GM12878 (cell line): ENCODE results near the gene SBF2. TPM values are rescaled to one million over a fixed set of nuclear protein-coding genes. Genes with fewer than 3 reads are reported as not detected.

ENCODE experiments used
- ATAC-seq: fragments of 200-7000 bp; cut with Tn5 transposase; 3 replicates; pipeline ENCODE4 v1.9.1; 2020; ENCODE audit warnings: mild to moderate bottlenecking, moderate library complexity
- BruUV-seq: library from RNA; stranded (reverse); fragments of 400-500 nt; replicated peaks from 2 replicates; lab custom pipeline; 2021; lab: Mats Ljungman, UMichigan
- CTCF ChIA-PET: fragments of 300-600 bp; sonication (Branson Sonifier 250); formaldehyde crosslinking; extraction: SDS; loops from one replicate; lab custom pipeline; 2021; ENCODE audit warnings: inconsistent platforms; lab: Yijun Ruan, JAX
- POLR2A ChIA-PET: fragments of 350-600 bp; formaldehyde crosslinking; extraction: SDS; loops from one replicate; lab custom pipeline; 2021; ENCODE audit warnings: inconsistent platforms; lab: Charles Lee
- RAD21 ChIA-PET: fragments of 300-600 bp; sonication (Branson Sonifier 250); formaldehyde crosslinking; loops from one replicate; lab custom pipeline; 2023; ENCODE audit warnings: antibody characterized with exemption; ENCODE audit not compliant: unreplicated experiment; lab: Charles Lee
- SMC1A ChIA-PET: fragments of 300-600 bp; sonication (Branson Sonifier 250); formaldehyde crosslinking; loops from one replicate; lab custom pipeline; 2023; ENCODE audit not compliant: unreplicated experiment, uncharacterized antibody; lab: Charles Lee
- DNase-seq: peaks from one replicate; pipeline ENCODE4 v3.0.0-alpha.2; 2011; ENCODE audit warnings: low read depth, low spot score
- FAIRE-seq: peaks from 3 replicates; lab custom pipeline; 2011; peaks lifted over from hg19 to GRCh38; lab: Jason Lieb, UNC
- H2AFZ ChIP-seq: 2 replicates; pipeline ENCODE4 v1.6.0; 2011; ENCODE audit warnings: low read depth, low read length, control low read depth; ENCODE audit not compliant: control insufficient read depth
- H3K27ac ChIP-seq: 2 replicates; pipeline ENCODE4 v1.5.1; 2011; ENCODE audit warnings: control low read depth; ENCODE audit not compliant: control insufficient read depth, insufficient read depth
- H3K27me3 ChIP-seq, 2 experiments: replicated peaks in 1 of 2; 2 replicates each; pipeline versions ENCODE4 v1.6.0 to v1.6.1; 2011; ENCODE audit warnings: low read length in 1 of 2; ENCODE audit not compliant: control insufficient read depth in 2 of 2, insufficient read depth in 2 of 2
- H3K36me3 ChIP-seq, 2 experiments: 2 replicates each; pipeline ENCODE4 v1.5.1; 2011; ENCODE audit warnings: low read length in 1 of 2; ENCODE audit not compliant: control insufficient read depth in 2 of 2, insufficient read depth in 2 of 2
- H3K4me1 ChIP-seq: 2 replicates; pipeline ENCODE4 v1.6.1; 2011; ENCODE audit warnings: mild to moderate bottlenecking, low read length, moderate library complexity, mixed read lengths; ENCODE audit not compliant: control insufficient read depth, insufficient read depth
- H3K4me2 ChIP-seq: 2 replicates; pipeline ENCODE4 v1.6.0; 2011; ENCODE audit warnings: control low read depth; ENCODE audit not compliant: control insufficient read depth, insufficient read depth
- H3K4me3 ChIP-seq: fragments of 200-600 bp; sonication (generic); 2 replicates; pipeline ENCODE4 v1.5.1; 2016
- H3K79me2 ChIP-seq: 2 replicates; pipeline ENCODE4 v1.6.0; 2011; ENCODE audit warnings: low read length; ENCODE audit not compliant: control insufficient read depth, insufficient read depth
- H3K9ac ChIP-seq: 2 replicates; pipeline ENCODE4 v1.8.0; 2011; ENCODE audit warnings: low read length, control low read depth, mixed read lengths; ENCODE audit not compliant: control insufficient read depth, insufficient read depth
- H3K9me3 ChIP-seq: replicated peaks from 3 replicates; pipeline ENCODE4 v1.5.1; 2011; ENCODE audit warnings: mild to moderate bottlenecking, low read length; ENCODE audit not compliant: control insufficient read depth, insufficient read depth
- H4K20me1 ChIP-seq: 2 replicates; pipeline ENCODE4 v1.6.0; 2011; ENCODE audit not compliant: control insufficient read depth, insufficient read depth
- ATF7 ChIP-seq: fragments of 450-650 bp; IDR thresholded peaks from 2 replicates; pipeline ENCODE4 v1.6.1; 2016; ENCODE audit warnings: low read depth, mild to moderate bottlenecking
- BMI1 ChIP-seq: fragments of 450-650 bp; IDR thresholded peaks from 2 replicates; pipeline ENCODE4 v1.6.1; 2016; ENCODE audit warnings: mild to moderate bottlenecking, moderate library complexity, borderline replicate concordance
- CHD2 ChIP-seq: IDR thresholded peaks from 2 replicates; pipeline ENCODE4 v1.6.1; 2011; ENCODE audit warnings: low read depth, low read length, improper control_type of control experiment, borderline replicate concordance
- EED ChIP-seq: sonication (generic); IDR thresholded peaks from 2 replicates; pipeline ENCODE4 v1.6.1; 2016; ENCODE audit warnings: antibody characterized with exemption, low read depth
- IRF4 ChIP-seq: IDR thresholded peaks from 2 replicates; pipeline ENCODE4 v1.6.1; 2011; ENCODE audit warnings: low read depth, low read length
- MTA2 ChIP-seq: fragments of 450-650 bp; IDR thresholded peaks from 2 replicates; pipeline ENCODE4 v1.6.1; 2016; ENCODE audit warnings: low read depth, mild to moderate bottlenecking, moderate library complexity
- NFXL1 ChIP-seq: fragments of 450-650 bp; IDR thresholded peaks from 2 replicates; pipeline ENCODE4 v1.6.1; 2017; ENCODE audit warnings: antibody characterized with exemption, mild to moderate bottlenecking, borderline replicate concordance
- POLR2A ChIP-seq: IDR thresholded peaks from 2 replicates; pipeline ENCODE4 v1.6.1; 2011; ENCODE audit warnings: low read depth, mild to moderate bottlenecking, low read length
- RB1 ChIP-seq: fragments of 450-650 bp; formaldehyde crosslinking; IDR thresholded peaks from 2 replicates; pipeline ENCODE4 v1.6.1; 2017; ENCODE audit warnings: mild to moderate bottlenecking, borderline replicate concordance
- RBBP5 ChIP-seq: fragments of 200-600 bp; sonication (generic); conservative IDR thresholded peaks from 2 replicates; pipeline ENCODE4 v1.6.1; 2016
- YBX1 ChIP-seq: fragments of 450-650 bp; IDR thresholded peaks from 2 replicates; pipeline ENCODE4 v1.6.1; 2016; ENCODE audit warnings: antibody characterized with exemption
- ZBTB40 ChIP-seq: fragments of 450-650 bp; IDR thresholded peaks from 2 replicates; pipeline ENCODE4 v1.6.1; 2016; ENCODE audit warnings: mild to moderate bottlenecking, moderate library complexity, borderline replicate concordance
- WGBS: methylation state at CpG from one replicate; pipeline ENCODE4 v1.1.6; 2016; ENCODE audit warnings: low lambda C conversion rate; ENCODE audit not compliant: insufficient replicate concordance, insufficient coverage; ENCODE audit errors: missing lambda C conversion rate; 5-methylcytosine and 5-hydroxymethylcytosine counted together
- in situ Hi-C: fragments of 300-500 bp; cut with MboI; formaldehyde crosslinking; loops from 9 replicates; pipeline ENCODE4 v1.14.3; 2018; ENCODE audit warnings: mixed read lengths
- intact Hi-C: fragments of 100-400 bp; cut with micrococcal nuclease; formaldehyde crosslinking; loops from one replicate; pipeline ENCODE4 v1.14.2; 2022; ENCODE audit not compliant: unreplicated experiment
- polyA plus RNA-seq, 11 experiments: library from polyadenylated mRNA; depleted of rRNA in 4 of 11; unstranded in 6 of 11; stranded (reverse) in 5 of 11; fragments of >200 nt; fragmentation: Nextera tagmentation in 4 of 11; fragmentation: Illumina TruSeq in 1 of 11; extraction: Ambion mirVana in 4 of 11; extraction: Trizol in 1 of 11; gene quantifications; 1 replicate in 1 of 11; 2 replicates in 10 of 11; pipeline versions ENCODE4 v1.2.1 to v1.2.3, GENCODE V29; 2011 to 2016; ENCODE audit warnings: inconsistent platforms in 2 of 11, missing spikeins in 2 of 11, low read depth in 1 of 11
- total RNA-seq, 4 experiments: library from RNA; depleted of rRNA in 3 of 4; stranded (reverse); fragments of >200 nt in 3 of 4; fragmentation: Illumina TruSeq in 1 of 4; extraction: Trizol in 1 of 4; gene quantifications; 2 replicates each; pipeline versions ENCODE4 v1.2.1 to v1.2.3, GENCODE V29; 2013 to 2021

SBF2 gene
- total and polyA plus RNA-seq, 10 of the 15 experiments (the other 5 are each of a cell fraction or from before 2014, with no cell fraction given) = 0.24 to 2.3 (median 1.1) TPM

GRCh38 chr11:9755561-9756185 lies 538.3 kb downstream of the SBF2 start:
- no TSS peak for BruUV-seq
- Histone ChIP-seq H3K4me3 (no peak overlapping the region), H3K9me3 (no peaks in the 10 kb centered on the region), H3K36me3 (peaks cover 0 to 2% of the 10 kb centered on the region in 2 experiments; a peak in 2 of 4 replicates), H3K4me2 (peak overlapping the region; percentile 35), H3K27ac (no peak overlapping the region), H3K9ac (no peak overlapping the region), H2AFZ (no peak overlapping the region), H3K79me2 (no peaks in the 10 kb centered on the region), H3K27me3 (no peaks in the 10 kb centered on the region), H4K20me1 (no peaks in the 10 kb centered on the region), H3K4me1 (peaks cover 53% of the 10 kb centered on the region)
- intact Hi-C loops = loop anchor here (5.0 kb wide), 2 partner anchors 107 to 567 kb away; no protein-coding TSS in a partner anchor
- no peak for ATAC-seq
- in situ Hi-C loops = no loop called here
- POLR2A ChIA-PET = no interaction called here
- WGBS = 12% methylated on average over 7 of the region's 7 CpGs
- no peak for DNase-seq
- TF ChIP-seq POLR2A (no peak), EED (peak; percentile 46; the same call in 1 of the 2 replicates)
- SMC1A ChIA-PET = interaction anchor here (1.2 kb wide), 1 partner anchor 36 kb away, joined by 3 read pairs; no protein-coding TSS in a partner anchor
- FAIRE-seq = no peak
- CTCF ChIA-PET = interaction anchor here (1.0 to 1.9 kb wide), 2 partner anchors 207 to 221 kb away, joined by 3 to 10 read pairs; no protein-coding TSS in a partner anchor
- RAD21 ChIA-PET = interaction anchor here (0.7 to 1.3 kb wide), 2 partner anchors 12 to 143 kb away, joined by 4 to 5 read pairs; no protein-coding TSS in a partner anchor

GRCh38 chr11:9754010-9754471 lies 540.0 kb downstream of the SBF2 start:
- Histone ChIP-seq H3K4me2 (no peak overlapping the region), H3K9ac (no peak overlapping the region), H3K36me3 (peaks cover 0 to 6% of the 10 kb centered on the region in 2 experiments; a peak in 2 of 4 replicates), H3K27me3 (no peaks in the 10 kb centered on the region), H2AFZ (no peak overlapping the region), H3K4me3 (no peak overlapping the region), H3K27ac (no peak overlapping the region), H3K9me3 (no peaks in the 10 kb centered on the region), H3K4me1 (peaks cover 46% of the 10 kb centered on the region), H4K20me1 (no peaks in the 10 kb centered on the region), H3K79me2 (no peaks in the 10 kb centered on the region)
- ChIA-PET POLR2A (no interaction called here), SMC1A (interaction anchor here (1.3 kb wide), 1 partner anchor 8 kb away, joined by 5 read pairs; no protein-coding TSS in a partner anchor), RAD21 (interaction anchor here (1.3 to 2.2 kb wide), 2 partner anchors 8 to 219 kb away, joined by 3 to 5 read pairs; no protein-coding TSS in a partner anchor), CTCF (interaction anchor here (0.8 to 1.9 kb wide), 2 partner anchors 141 to 219 kb away, joined by 5 to 10 read pairs; no protein-coding TSS in a partner anchor)
- ATAC-seq = no peak
- no peak for FAIRE-seq
- 88% methylated on average over 3 of the region's 3 CpGs for WGBS
- no peak for DNase-seq
- in situ Hi-C loops = loop anchor here (5.0 kb wide), 2 partner anchors 142 to 222 kb away; no protein-coding TSS in a partner anchor
- BruUV-seq = no TSS peak
- intact Hi-C loops = no loop called here
- no peak for TF ChIP-seq IRF4
- TF ChIP-seq RBBP5 = no peak
- no peak for TF ChIP-seq NFXL1
- no peak for TF ChIP-seq BMI1
- no peak for TF ChIP-seq CHD2
- no peak for TF ChIP-seq ZBTB40
- no peak for TF ChIP-seq RB1
- TF ChIP-seq MTA2 = no peak
- no peak for TF ChIP-seq YBX1
- no peak for TF ChIP-seq ATF7
